ENCODE data around the gene NRG2.

DNA sequence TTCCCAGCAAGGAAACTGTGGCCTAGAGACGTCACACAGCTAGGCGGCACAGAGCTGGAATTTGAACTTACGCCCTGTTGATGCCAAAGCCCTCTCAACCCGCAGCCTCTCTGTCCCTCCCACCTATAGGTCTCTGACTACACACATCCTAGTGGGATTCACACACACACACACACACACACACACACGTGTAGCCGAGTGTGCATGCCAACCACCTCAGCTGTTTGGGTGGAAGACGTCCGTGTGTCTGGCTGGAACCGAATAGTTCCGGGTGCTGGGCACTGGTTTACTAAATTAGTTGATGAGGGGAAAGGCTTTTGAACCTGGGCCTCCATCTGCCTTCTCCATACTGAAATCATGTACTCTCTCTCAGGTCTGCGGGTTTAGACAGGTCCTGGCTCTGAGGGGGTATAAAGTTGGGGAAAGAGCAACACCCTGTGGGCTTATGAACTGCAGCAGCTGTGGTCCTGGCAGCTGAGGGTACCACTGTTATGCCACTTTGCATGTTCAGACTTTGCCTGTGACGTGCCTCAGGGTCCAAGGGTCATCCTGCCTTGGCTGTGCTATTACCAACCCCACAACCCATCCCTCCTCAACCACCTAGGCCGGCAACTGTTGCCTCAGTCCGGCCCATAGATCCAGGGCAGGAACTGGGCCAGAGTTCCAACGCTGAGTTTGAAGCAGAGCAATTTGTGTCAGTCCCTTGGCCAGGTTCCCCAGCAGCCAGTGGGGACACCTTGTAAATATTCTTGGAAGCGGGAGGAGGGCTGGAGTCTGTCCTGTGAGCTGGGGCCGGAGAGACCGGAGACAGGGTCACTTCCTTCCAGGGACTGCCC, 197.0 kb downstream of the NRG2 start:
- TF ChIP-seq, protein P1, sequence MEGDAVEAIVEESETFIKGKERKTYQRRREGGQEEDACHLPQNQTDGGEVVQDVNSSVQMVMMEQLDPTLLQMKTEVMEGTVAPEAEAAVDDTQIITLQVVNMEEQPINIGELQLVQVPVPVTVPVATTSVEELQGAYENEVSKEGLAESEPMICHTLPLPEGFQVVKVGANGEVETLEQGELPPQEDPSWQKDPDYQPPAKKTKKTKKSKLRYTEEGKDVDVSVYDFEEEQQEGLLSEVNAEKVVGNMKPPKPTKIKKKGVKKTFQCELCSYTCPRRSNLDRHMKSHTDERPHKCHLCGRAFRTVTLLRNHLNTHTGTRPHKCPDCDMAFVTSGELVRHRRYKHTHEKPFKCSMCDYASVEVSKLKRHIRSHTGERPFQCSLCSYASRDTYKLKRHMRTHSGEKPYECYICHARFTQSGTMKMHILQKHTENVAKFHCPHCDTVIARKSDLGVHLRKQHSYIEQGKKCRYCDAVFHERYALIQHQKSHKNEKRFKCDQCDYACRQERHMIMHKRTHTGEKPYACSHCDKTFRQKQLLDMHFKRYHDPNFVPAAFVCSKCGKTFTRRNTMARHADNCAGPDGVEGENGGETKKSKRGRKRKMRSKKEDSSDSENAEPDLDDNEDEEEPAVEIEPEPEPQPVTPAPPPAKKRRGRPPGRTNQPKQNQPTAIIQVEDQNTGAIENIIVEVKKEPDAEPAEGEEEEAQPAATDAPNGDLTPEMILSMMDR (IDR thresholded peaks at IDR 0.05): no peak
- no peak for TF ChIP-seq POLR2A (IDR thresholded peaks at IDR 0.05)

Measured in uterus (tissue), 2 donors.